Breast epithelium (tissue), 3 donors: ENCODE results near the gene COLQ.

Experiments
- CTCF ChIP-seq, 3 donors: fragments of 450-650 bp; IDR thresholded peaks; one replicate each; pipeline ENCODE4 v1.5.1; 2016 to 2017; ENCODE audit warnings: antibody characterized with exemption in 3 of 3, mild to moderate bottlenecking in 3 of 3, moderate library complexity in 3 of 3
- POLR2A ChIP-seq: fragments of 450-650 bp; IDR thresholded peaks from one replicate; pipeline ENCODE4 v1.6.1; 2016; ENCODE audit warnings: antibody characterized with exemption, mild to moderate bottlenecking, moderate library complexity
- POLR2AphosphoS5 ChIP-seq, 3 donors: sonication (generic); formaldehyde crosslinking; IDR thresholded peaks; one replicate each; pipeline ENCODE4 v1.6.1; 2017; ENCODE audit warnings: antibody characterized with exemption in 3 of 3

GRCh38 chr3:15403965-15404364 is 117.5 kb downstream of the COLQ start:
- TF ChIP-seq CTCF (IDR thresholded peaks at IDR 0.05) (no peak), POLR2A (no peak), POLR2AphosphoS5 (IDR thresholded peaks at IDR 0.05) (no peak)
